ENCODE results near the gene CNTD1.
A peak's percentile ranks its signal among the peaks of the same experiment; 100 is the strongest.
"Not testable (repeated sequence)": the region's sequence is repeated elsewhere in the genome, so short reads cannot be mapped to it uniquely, and the experiment has no call there.

CNTD1 gene, protein sequence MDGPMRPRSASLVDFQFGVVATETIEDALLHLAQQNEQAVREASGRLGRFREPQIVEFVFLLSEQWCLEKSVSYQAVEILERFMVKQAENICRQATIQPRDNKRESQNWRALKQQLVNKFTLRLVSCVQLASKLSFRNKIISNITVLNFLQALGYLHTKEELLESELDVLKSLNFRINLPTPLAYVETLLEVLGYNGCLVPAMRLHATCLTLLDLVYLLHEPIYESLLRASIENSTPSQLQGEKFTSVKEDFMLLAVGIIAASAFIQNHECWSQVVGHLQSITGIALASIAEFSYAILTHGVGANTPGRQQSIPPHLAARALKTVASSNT

DNA sequence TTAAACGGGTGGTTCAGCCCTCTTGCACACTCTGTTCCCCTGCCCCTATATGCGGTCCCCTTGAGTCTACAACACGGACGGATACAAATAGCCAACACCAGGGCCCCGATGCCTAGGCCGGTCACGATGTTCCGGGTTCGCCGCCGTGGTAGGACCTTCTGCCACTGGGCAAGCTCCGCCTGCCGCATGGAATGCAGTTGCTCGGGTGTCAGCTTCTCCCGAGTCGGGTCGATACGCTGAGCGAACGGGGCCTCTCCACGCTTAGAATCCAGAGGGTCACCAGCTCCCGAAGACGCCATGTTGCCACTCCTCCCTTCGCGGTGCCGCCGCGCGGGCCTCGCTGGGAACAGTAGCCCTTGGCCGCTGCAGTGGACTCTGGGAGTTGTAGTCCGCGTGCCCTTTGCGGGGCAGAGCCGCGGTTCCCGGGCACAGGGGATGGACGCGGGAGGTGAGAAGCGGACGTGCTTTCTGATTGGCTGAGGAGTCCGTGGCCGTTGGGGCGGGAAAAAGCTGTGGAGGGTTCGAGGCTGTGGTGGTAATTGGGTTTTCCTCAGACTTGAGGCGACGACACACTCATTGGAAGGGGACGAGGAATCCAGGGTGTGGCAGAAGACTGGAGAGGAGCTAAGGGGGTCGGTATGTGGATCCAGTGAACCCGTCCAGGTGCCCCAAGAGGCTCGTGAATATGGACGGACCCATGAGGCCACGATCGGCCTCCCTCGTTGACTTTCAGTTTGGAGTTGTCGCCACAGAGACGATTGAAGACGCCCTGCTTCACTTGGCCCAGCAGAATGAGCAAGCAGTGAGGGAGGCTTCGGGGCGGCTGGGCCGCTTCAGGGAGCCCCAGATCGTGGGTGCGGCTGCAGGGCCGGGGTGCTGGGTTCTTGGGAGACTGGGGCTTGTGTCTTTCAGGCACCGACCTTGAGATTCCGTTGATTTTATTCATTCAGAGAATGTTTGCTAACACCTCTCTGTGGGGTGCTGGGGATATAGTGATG is at the start of gene CNTD1, which contains the start of gene COA3:
CNTD1 (plus strand) TSS at position 479 of the 998 bp plus-strand sequence; CDS start at position 686, 207 bp downstream.
COA3 (minus strand) TSS at position 322 of the 998 bp plus-strand sequence; CDS start at position 299, 23 bp downstream.
- DNase-seq = peak; percentile 65

- no peak for DNase-seq
These were observed 49.5 kb upstream of the CNTD1 start for GRCh38 chr17:42748908-42749798.

GRCh38 chr17:42750739-42751344 is 47.8 kb upstream of the CNTD1 start:
- DNase-seq = no peak

GRCh38 chr17:42751628-42752027 is 47.0 kb upstream of the CNTD1 start:
- DNase-seq = no peak

GRCh38 chr17:42754782-42755181 is 43.9 kb upstream of the CNTD1 start:
- no peak for DNase-seq

GRCh38 chr17:42759982-42760651 is 38.5 kb upstream of the CNTD1 start:
- no peak for DNase-seq

DNA sequence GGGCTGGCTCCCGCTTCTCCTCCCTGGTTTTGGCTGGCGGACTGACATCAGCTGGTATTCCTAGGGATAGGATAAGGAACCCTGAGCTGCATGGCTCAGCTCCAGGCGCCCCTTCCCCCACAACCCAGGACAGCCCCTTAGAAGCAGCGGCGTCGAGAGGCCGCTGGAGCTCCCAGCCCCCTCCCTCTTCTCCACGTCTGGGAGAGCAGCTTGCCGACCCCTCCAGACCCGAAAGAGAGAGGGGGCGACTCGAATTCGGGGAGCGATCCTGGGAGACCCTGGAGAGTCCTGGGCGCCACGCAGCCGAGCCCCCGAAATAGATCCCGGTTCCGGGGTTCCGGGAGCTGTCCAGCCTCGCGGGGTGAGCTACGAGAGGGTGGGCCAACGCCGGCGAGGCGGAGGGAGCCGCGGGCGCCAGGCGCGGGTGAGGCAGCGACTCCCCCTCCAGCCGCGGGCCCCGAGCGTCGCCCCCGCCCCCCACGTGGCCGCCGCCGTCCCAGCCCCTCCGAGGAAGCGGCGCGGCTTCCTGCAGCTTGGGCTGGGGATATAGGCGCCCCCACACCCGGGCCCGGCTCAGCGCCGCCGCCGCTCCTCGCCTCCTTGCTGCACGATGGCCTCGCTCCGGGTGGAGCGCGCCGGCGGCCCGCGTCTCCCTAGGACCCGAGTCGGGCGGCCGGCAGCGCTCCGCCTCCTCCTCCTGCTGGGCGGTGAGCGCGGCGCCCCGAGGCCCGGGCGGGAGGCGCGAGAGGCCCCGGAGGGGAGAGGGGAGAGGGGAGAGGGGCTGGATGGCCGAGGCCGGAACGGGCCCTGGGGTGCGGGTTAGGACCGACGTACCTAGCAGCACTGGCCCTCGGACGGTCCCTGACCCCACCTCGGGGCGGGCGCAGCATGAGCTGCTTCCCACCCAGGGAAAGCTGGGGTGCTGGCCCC is 37.7 kb upstream of the CNTD1 start, which contains the start of gene RAMP2:
RAMP2 (plus strand) TSS at position 576 of the 930 bp plus-strand sequence; CDS start at position 611, 35 bp downstream.
- no peak for DNase-seq

DNA sequence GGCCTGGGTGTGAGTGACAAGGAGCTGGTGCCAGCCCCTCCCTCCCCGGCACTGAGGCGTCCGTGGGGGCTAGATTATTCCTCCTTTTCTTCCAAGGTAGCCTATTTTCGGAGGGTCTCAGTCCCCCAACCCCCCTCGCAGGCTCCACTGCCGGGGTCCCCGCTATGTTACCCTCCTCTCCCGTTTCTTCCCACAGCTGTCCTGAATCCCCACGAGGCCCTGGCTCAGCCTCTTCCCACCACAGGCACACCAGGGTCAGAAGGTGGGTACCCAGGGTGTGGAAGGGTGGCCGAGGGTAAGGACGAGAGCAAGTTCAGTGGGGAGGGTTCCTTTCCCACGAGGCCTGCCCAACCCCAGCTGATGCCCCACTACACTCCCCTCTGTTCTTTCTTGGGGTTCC is 37.0 kb upstream of the CNTD1 start:
- DNase-seq = no peak

GRCh38 chr17:42766124-42766523 is 32.5 kb upstream of the CNTD1 start:
- no peak for DNase-seq

DNA sequence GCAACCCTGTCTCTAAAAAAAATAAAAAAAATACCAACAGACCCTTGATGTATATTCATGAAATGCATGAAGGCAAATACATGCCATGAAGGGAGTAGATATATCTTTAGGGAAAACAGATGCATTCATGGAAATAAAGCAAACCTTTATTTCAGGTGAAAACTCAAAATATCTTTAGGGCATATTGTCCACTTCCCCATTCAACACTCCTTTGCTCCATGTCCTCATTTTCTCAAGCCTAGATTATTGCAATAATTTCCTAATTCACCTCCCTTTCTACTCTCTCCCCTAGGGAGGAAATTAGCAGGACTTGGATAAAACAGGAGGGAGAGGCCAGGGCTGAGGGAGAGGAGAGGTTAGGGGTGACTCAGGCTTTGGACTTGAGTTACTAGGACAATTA is 31.1 kb upstream of the CNTD1 start:
- no peak for DNase-seq

- DNase-seq = not testable (repeated sequence)
These were observed 30.7 kb upstream of the CNTD1 start for GRCh38 chr17:42768006-42768405.

- DNase-seq = not testable (repeated sequence)
These were observed 28.7 kb upstream of the CNTD1 start for GRCh38 chr17:42769964-42770363.

DNA sequence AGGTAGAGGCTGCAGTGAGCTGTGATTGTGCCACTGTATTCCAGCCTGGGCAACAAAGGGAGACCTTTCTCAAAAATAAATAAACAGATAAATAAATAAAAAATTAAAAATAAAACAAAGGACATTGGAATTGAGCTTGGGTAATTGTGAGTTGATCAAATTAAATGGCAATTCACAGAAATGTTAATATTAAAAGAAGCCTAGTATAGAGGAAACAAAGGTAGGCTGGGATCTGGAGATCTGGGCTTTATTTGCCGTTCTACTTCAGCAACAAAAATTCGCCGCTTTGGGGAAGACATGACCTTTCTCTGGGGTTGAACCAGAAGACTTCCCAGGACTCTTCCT is 25.7 kb upstream of the CNTD1 start:
- no peak for DNase-seq

DNA sequence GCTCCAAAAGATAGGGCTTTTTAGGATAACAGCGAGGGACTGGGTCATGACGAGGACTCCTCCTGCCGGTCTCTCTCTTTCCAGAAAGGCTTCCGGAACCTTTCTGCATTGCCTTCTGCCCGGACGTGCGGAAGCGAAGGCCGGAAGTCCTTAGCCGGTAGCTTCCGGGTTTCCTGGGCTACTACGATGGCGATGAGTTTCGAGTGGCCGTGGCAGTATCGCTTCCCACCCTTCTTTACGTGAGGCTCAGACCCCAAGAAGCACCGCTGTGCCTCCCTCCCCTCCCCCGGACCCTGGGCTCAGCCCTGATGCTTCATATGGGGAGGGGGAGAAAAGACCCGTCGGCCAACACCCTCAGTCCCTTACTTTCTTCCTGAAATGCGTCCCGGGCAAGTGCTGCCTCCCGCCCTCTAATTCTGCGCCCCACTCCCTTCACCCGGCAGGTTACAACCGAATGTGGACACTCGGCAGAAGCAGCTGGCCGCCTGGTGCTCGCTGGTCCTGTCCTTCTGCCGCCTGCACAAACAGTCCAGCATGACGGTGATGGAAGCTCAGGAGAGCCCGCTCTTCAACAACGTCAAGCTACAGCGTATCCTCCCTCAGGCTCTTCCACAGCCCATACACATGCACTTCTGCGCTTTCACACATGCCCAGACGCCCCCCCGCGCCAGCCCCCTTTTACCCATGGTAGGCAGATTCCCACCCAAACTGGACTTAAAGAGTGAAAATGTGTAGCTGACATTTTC is 25.2 kb upstream of the CNTD1 start, which contains the start of gene VPS25:
VPS25 (plus strand) TSS at position 160 of the 746 bp plus-strand sequence; CDS start at position 187, 27 bp downstream.
- peak; percentile 75 for DNase-seq

DNA sequence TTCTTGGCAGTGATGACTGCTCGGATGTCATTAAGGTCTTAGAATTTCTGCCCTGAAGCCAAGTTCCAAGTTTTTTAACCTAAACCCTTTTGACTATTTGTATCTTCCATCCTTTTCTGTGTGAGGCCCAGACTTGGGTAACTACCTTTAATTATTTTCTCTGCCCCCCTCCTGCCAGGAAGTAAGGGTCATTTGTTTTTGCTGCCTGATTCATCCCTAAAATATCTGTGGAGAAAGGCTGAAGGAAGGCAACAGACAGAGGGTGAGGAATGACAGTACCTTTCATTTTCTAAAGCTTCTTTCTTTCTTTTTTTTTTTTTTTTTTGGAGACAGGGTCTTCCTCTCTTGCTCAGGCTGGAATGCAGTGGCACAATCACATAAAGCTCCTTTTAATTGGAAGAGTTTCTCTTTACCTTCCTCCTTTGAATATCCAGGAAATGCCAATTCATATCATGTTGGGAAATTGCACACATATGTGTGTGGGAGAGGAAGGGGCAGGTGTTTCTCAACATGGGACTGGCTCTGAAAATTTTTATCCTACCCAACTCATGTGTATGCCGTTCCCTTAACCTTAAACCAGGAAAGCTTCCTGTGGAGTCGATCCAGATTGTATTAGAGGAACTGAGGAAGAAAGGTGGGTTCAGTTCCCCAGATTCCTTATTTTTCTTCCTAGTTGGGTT is 24.5 kb upstream of the CNTD1 start:
- no peak for DNase-seq

- no peak for DNase-seq
These were observed 23.0 kb upstream of the CNTD1 start for GRCh38 chr17:42775534-42776098.

DNA sequence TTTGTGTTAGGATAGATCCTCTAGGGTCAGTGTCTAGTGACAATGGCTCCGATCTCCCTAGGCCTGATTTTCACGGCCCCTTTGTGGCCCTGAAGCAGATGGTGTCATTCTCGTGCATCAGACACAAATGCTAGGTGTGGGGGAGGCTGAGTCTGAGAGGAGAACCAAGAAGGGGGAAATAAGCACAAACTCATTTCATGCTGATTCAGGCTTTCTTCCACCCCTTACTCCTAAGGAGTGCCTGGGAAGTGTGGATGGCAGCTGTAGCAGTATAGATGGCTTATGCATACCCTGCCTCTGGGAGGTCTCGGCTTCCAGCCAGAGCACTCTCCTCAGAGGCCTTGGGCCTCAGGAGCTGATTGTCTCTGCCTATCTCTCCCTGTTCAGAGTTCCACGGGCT is 20.1 kb upstream of the CNTD1 start:
- DNase-seq = no peak

DNA sequence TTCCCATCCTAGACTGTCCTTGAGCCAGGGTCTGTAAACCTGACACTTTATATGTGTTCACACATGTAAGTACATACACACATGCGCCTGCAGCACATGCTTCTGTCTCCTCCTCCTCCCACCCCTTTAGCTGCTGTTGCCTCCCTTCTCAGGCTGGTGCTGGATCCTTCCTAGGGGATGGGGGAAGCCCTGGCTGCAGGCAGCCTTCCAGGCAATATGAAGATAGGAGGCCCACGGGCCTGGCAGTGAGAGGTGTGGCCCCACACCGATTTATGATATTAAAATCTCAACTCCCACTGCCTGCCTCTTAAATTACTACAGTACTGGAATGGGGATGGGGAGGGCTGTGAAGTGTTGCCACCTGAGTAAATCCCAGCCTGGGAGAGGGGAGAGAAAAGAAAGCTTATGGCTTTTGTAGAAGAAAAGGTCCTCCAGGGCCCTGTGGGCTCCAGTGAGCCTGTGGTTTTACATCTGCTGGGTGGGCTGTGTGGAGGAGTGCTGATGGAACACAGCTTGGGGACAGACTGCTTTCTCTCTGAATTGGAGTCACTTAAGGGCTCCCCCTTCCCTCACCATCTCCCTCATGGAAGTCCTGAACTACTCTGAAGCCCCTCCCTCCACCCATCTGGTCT is 19.2 kb upstream of the CNTD1 start:
- no peak for DNase-seq
